Colonic mucosa (tissue), 4 donors: ENCODE measurements around the gene SCAF1. TPM values are rescaled to one million over a fixed set of nuclear protein-coding genes. Genes with fewer than 3 reads are reported as not detected.

Source experiments
- DNase-seq: peaks from one replicate; pipeline ENCODE4 v3.0.0-alpha.2; 2020
- H3K27ac ChIP-seq: fragments of 200-600 bp; one replicate; pipeline ENCODE4 v1.8.0; 2021
- H3K27me3 ChIP-seq: fragments of 200-600 bp; one replicate; pipeline ENCODE4 v1.8.0; 2021
- H3K36me3 ChIP-seq: fragments of 200-600 bp; one replicate; pipeline ENCODE4 v1.8.0; 2021
- H3K4me1 ChIP-seq: fragments of 200-600 bp; one replicate; pipeline ENCODE4 v1.8.0; 2021; ENCODE audit warnings: mild to moderate bottlenecking
- H3K4me3 ChIP-seq: fragments of 200-600 bp; one replicate; pipeline ENCODE4 v1.8.0; 2021
- H3K9ac ChIP-seq, 2 donors: one replicate each; pipeline ENCODE4 v1.7.0; 2013; ENCODE audit warnings: control low read depth in 2 of 2, low read depth in 2 of 2, low read length in 2 of 2
- H3K9me3 ChIP-seq: fragments of 200-600 bp; one replicate; pipeline ENCODE4 v1.8.0; 2021
- intact Hi-C: fragments of 100-400 bp; cut with DNase I; formaldehyde crosslinking; loops from one replicate; pipeline ENCODE4 v1.14.1; 2022
- total RNA-seq, 2 donors: library from RNA; stranded (reverse); fragmentation: NEBNext Ultra II Directional in 1 of 2; extraction: Animal tissue kit (Norgen Biotek cat#: 25700) in 1 of 2; gene quantifications; one replicate each; pipeline ENCODE4 v1.2.1, GENCODE V29; 2021
- TF ChIP-seq, protein P1 (sequence below): fragments of 200-600 bp; IDR thresholded peaks from one replicate; pipeline ENCODE4 v1.8.0; 2022; ENCODE audit warnings: antibody characterized with exemption, mild to moderate bottlenecking
- donor health status: healthy.
- donor health status: DM: no; HTN: no; CAD: no.
- donor health status: DM: no; HTN: no; CAD: no.

Gene SCAF1
- total RNA-seq, 2 donors from 2014 or later, result 54.2 to 85.7 TPM

DNA sequence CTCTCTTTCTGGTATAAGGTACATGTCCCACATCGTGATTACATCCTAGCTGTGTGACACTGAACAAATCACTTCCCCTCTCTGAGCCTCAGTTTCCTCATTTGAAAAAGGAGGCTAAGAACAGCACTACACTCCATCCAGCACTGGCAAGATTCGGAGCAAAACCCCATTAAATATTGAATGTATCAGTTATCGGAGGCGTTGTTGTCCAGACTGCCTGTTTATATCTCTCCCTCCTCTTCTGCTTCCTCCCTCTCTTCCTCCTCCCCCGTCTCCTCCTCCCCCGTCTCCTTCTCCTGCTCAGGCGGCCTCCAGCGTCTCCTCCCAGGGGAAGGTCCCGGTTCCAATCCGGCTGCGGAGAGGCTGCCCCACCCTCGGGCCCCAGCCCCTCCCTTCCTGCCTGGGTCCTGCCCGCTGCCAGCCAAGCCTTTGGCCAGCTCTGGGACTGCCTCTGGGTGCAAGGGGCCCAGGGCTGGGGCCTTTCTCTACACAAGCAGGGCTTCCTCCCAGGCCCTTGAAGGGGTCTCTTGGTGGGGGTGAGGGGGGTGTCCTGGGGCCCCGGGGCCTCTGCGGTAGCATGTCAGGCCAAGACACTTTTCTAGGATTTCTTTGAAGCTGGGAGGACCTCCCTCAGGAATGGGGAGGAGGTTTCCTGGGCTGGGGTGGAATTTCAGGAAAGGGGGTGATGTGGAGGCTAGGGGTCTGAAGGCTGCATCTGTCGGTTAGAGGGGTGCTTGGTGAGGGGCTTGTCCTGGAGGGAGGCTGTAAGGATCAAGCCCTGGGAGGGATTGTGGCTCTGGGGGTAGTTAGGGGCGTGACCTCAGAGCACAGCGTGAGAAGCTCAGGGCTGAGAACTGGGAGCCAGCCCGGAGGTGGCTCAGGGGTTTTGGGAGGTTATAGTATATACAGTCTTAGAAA, 3.9 kb upstream of the SCAF1 start:
- Histone ChIP-seq H3K36me3 (no peaks in the 10 kb centered on the region), H3K9me3 (no peaks in the 10 kb centered on the region), H3K4me3 (peak overlapping the region; percentile 10), H3K27ac (peak overlapping the region; percentile 87), H3K27me3 (no peaks in the 10 kb centered on the region), H3K4me1 (peaks cover 3% of the 10 kb centered on the region), H3K9ac (peak overlapping the region; percentile 57 to 86)
- intact Hi-C loops, result loop anchor here (5.0 kb wide), 1 partner anchor 46 kb away; the partner anchor contains the start of gene PRR12
- DNase-seq, result peak; percentile 94
- TF ChIP-seq, protein P1, sequence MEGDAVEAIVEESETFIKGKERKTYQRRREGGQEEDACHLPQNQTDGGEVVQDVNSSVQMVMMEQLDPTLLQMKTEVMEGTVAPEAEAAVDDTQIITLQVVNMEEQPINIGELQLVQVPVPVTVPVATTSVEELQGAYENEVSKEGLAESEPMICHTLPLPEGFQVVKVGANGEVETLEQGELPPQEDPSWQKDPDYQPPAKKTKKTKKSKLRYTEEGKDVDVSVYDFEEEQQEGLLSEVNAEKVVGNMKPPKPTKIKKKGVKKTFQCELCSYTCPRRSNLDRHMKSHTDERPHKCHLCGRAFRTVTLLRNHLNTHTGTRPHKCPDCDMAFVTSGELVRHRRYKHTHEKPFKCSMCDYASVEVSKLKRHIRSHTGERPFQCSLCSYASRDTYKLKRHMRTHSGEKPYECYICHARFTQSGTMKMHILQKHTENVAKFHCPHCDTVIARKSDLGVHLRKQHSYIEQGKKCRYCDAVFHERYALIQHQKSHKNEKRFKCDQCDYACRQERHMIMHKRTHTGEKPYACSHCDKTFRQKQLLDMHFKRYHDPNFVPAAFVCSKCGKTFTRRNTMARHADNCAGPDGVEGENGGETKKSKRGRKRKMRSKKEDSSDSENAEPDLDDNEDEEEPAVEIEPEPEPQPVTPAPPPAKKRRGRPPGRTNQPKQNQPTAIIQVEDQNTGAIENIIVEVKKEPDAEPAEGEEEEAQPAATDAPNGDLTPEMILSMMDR, result no peak

DNA sequence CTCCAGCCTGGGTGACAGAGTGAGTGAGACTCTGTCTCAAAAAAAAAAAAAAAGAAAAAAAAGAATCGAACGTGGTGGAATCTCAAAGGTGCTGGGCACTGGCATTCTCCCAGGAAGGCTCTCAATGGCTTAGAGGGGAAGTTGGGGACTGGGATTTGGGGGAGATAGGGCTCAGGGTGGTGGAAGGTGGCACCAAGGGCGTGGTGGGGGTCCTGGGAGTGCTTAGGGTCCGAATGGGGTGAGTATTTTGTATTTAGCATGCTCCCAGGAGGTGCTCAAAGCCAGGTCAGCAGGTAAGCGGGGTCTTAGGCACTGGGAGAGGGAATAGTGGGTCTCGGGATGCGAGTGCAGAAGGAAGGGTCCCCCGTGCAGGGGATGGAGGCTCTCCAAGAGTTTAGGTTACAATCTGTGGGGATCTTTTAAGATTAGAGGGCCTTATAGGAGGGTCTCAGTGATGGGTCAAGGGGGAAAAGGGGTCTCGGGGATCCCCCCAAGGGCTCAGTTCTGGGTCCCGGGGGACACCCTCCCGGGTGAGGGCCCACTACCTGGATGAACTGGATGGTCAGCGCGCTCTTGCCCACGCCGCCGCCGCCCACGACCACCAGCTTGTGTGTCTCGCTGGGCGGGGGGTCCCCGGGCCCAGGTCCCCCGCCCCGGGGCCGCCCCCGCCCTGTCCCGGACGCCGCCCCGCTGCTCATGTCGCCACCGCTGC, 2.5 kb upstream of the SCAF1 start:
- peak; percentile 41 for DNase-seq
- intact Hi-C loops, result loop anchor here (5.0 kb wide), 1 partner anchor 47 kb away; the partner anchor contains the start of gene PRR12
- no peaks in the 10 kb centered on the region for H3K27me3 ChIP-seq

DNA sequence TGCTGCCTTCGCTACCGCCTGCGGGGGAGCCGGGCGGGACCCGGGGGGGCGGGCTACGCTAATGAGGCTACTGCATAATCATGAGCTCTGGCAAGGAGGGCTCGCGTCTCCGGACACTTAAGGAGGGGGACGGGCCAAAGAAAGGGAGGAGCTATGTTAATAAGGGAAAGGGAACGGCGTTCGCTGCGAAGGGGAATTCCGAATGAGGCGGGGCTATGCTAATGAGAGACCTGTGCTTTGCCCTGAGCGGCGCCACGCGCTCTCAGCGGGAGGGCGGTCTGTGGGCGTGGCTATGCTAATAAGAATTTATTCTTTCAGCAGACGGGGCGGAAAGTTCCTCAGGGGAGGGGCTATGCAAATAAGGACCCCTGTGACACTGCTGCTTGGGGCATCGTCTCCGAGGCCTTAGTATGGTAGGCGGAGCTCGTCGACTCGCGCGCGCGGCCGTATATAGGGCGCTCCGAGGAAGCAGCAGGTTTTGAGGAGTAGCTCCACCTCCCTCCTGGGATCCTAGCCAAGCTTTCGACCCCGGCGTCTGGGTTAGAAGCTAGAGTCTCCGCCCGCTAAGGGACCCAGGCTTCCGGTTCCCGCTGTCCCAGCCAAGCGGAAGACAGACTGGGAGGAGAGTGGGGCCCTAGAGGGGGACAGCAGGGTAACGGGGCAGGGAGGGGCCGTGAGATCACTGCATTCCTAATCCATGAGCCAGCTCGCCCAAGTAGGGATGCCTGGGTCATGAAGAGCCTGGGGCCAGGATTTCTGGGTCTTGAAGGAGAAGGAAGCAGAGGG, 1.7 kb upstream of the SCAF1 start, which contains the start of gene RRAS:
RRAS (minus strand) TSS at position 31 of the 786 bp plus-strand sequence. CDS start 45 bp downstream, outside the sequence.
- peak within 1 kb of the TSS; percentile 86 to 99 for H3K9ac ChIP-seq
- peak within 1 kb of the TSS; percentile 54 for H3K4me3 ChIP-seq
- H3K36me3 ChIP-seq, result no peaks in the 10 kb centered on the region
- H3K27me3 ChIP-seq, result no peaks in the 10 kb centered on the region
- H3K4me1 ChIP-seq, result peaks cover 6% of the 10 kb centered on the region
- TF ChIP-seq, protein P1, result no peak
- intact Hi-C loops, result no loop called here
- DNase-seq, result peak; percentile 100
- H3K27ac ChIP-seq, result peak within 1 kb of the TSS; percentile 99
- H3K9me3 ChIP-seq, result no peaks in the 10 kb centered on the region

More for the DNA sequence above, 2.5 kb upstream of the SCAF1 start:
- peaks cover 6% of the 10 kb centered on the region for H3K4me1 ChIP-seq
- H3K27ac ChIP-seq, result peak overlapping the region; percentile 87
- H3K36me3 ChIP-seq, result no peaks in the 10 kb centered on the region
- TF ChIP-seq, protein P1, result no peak
- peak overlapping the region; percentile 54 for H3K4me3 ChIP-seq
- peak overlapping the region; percentile 85 to 99 for H3K9ac ChIP-seq
- no peaks in the 10 kb centered on the region for H3K9me3 ChIP-seq

DNA sequence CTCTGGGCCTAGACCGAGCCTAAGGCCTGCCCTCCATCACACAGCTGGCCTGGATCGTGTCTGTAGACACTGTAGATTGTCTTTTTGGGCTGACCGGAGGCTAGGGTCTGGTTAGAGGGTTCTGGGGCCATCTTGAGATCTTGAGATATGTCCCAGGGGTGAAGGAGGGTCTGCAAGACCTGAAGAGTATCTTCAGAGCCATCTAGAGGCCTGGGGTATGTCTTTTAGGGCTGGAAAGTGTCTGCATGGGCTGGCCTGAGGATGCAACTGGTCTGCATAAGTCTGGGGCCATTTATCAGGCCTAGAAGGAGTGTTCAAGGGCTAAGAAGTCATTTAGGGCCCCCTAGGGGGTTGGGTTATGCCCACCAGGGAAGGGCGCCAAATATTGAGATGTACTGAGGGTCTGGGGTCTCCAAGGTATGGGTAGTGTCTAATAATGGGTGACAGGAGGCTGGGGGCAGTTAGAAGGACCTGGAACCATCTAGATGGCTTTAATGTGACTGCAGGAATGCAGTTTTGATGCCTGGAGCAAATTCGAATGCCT, 555 bp downstream of the SCAF1 start:
- Histone ChIP-seq H3K9ac (peak overlapping the region; percentile 84 to 100), H3K36me3 (no peaks in the 10 kb centered on the region), H3K9me3 (no peaks in the 10 kb centered on the region), H3K27me3 (no peaks in the 10 kb centered on the region), H3K4me3 (peak overlapping the region; percentile 96), H3K27ac (peak overlapping the region; percentile 99), H3K4me1 (peaks cover 6% of the 10 kb centered on the region)
- TF ChIP-seq, protein P1, result no peak
- DNase-seq, result peak; percentile 35
- intact Hi-C loops, result no loop called here
